Endothelial cell of umbilical vein (primary cell): Measurements from ENCODE around the gene OSBPL10.

Experiments
- CTCF ChIP-seq, 2 donors: IDR thresholded peaks; 1 replicate in 1 of 2; 2 replicates in 1 of 2; pipeline ENCODE4 v1.5.1; 2011; ENCODE audit warnings: low read length in 2 of 2, mild to moderate bottlenecking in 2 of 2, moderate library complexity in 2 of 2, control low read depth in 1 of 2, inconsistent platforms in 1 of 2, low read depth in 1 of 2; ENCODE audit not compliant: insufficient read depth in 1 of 2; ENCODE audit errors: extremely low read depth in 1 of 2
- EZH2 ChIP-seq: IDR thresholded peaks from 2 replicates; pipeline ENCODE4 v1.6.1; 2012; ENCODE audit warnings: borderline replicate concordance, low read depth, mild to moderate bottlenecking, moderate library complexity, low read length, inconsistent platforms; ENCODE audit not compliant: severe bottlenecking
- JUN ChIP-seq: IDR thresholded peaks from 2 replicates; pipeline ENCODE4 v1.6.1; 2011; ENCODE audit warnings: borderline replicate concordance, low read depth; ENCODE audit not compliant: insufficient read length, insufficient read depth
- MAX ChIP-seq: IDR thresholded peaks from 2 replicates; pipeline ENCODE4 v1.6.1; 2011; ENCODE audit not compliant: insufficient read depth, insufficient read length
- POLR2A ChIP-seq: IDR thresholded peaks from 2 replicates; pipeline ENCODE4 v1.6.1; 2012; ENCODE audit warnings: low read depth, mild to moderate bottlenecking, control low read depth, low read length
- POLR2AphosphoS5 ChIP-seq: IDR thresholded peaks from 2 replicates; pipeline ENCODE4 v1.6.1; 2012; ENCODE audit warnings: low read depth, mild to moderate bottlenecking, control low read depth, low read length, moderate library complexity; ENCODE audit not compliant: insufficient read depth

DNA sequence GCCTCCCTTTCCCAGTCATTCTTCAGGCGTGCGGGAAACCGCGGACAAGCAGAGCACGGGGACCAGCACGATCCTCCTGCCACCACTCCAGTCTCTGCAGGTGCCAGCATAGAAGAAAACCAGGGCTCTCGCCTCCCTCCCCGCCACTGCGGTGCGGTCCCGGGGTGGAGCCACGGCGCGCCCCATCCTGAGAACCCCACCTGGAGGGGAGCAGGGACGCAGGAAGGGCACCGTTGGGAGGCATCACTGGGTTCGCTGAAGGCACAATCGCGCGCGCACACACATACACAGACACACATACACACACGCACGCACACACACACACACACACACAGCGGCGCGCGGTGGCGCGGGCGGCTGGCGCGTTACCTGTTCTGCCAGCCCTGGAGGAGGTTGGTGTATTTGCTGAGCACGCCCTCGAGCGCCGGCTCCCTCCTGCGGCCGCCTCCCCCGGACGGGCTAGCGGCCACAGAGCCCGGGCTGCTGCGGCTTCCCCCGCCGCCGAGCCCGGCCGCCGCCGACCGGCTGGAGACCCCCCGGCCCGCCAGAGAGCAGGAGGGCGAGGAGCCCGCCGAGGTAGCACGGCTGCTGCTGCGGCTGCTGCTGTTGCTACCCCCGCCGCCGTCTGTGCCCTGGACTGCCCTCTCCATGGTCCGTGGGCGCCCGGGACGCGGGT, 394 bp downstream of the OSBPL10 start:
- TF ChIP-seq JUN (no peak), CTCF (IDR thresholded peaks at IDR 0.05; ENCODE audit: extremely low read depth in 1 of 2, insufficient read depth in 1 of 2, low read depth in 1 of 2, low read length in 2 of 2) (no peak), POLR2A (peak; percentile 88), MAX (no peak), EZH2 (no peak), POLR2AphosphoS5 (no peak)
